ENCODE results near the gene PPHLN1. TPM values are rescaled to one million over a fixed set of nuclear protein-coding genes. Genes with fewer than 3 reads are reported as not detected.
"Not testable (repeated sequence)": the region's sequence is repeated elsewhere in the genome, so short reads cannot be mapped to it uniquely, and the experiment has no call there.

The PPHLN1 gene
- total RNA-seq, 1 experiment from 2014 or later: 118 TPM

- Histone ChIP-seq H3K27me3 (no peaks in the 10 kb centered on the region), H3K9me3 (replicated peaks) (no peaks in the 10 kb centered on the region), H3K27ac (no peak overlapping the region), H3K4me3 (no peak overlapping the region), H3K4me1 (no peaks in the 10 kb centered on the region), H3K36me3 (peaks cover 27% of the 10 kb centered on the region)
- no peak for DNase-seq
These were observed 12.3 kb downstream of the PPHLN1 start for GRCh38 chr12:42338280-42338679.

GRCh38 chr12:42342028-42342427 is 16.1 kb downstream of the PPHLN1 start:
- Histone ChIP-seq H3K4me1 (peaks cover 12% of the 10 kb centered on the region), H3K36me3 (peaks cover 28% of the 10 kb centered on the region), H3K27me3 (no peaks in the 10 kb centered on the region), H3K4me3 (no peak overlapping the region), H3K9me3 (replicated peaks) (no peaks in the 10 kb centered on the region), H3K27ac (no peak overlapping the region)
- DNase-seq: no peak

- no peak for DNase-seq
- Histone ChIP-seq H3K4me1 (peaks cover 12% of the 10 kb centered on the region), H3K36me3 (peaks cover 33% of the 10 kb centered on the region), H3K9me3 (replicated peaks) (no peaks in the 10 kb centered on the region), H3K27me3 (no peaks in the 10 kb centered on the region), H3K27ac (no peak overlapping the region), H3K4me3 (no peak overlapping the region)
These were observed 17.8 kb downstream of the PPHLN1 start for GRCh38 chr12:42343721-42344120.

- Histone ChIP-seq H3K27me3 (no peaks in the 10 kb centered on the region), H3K4me3 (no peak overlapping the region), H3K9me3 (replicated peaks) (0 out of 2 replicates have a peak, but pooled peaks cover 3% of the 10 kb centered on the region), H3K4me1 (peaks cover 12% of the 10 kb centered on the region), H3K36me3 (peaks cover 40% of the 10 kb centered on the region), H3K27ac (no peak overlapping the region)
- peak in 1 of 2 experiments; percentile 50 for DNase-seq
These were observed 20.5 kb downstream of the PPHLN1 start for GRCh38 chr12:42346403-42347002.

- not testable (repeated sequence) for H3K4me3 ChIP-seq; H3K27me3 ChIP-seq; H3K27ac ChIP-seq; H3K9me3 ChIP-seq (replicated peaks); DNase-seq
- Histone ChIP-seq H3K36me3 (peaks cover 50% of the 10 kb centered on the region), H3K4me1 (peaks cover 12% of the 10 kb centered on the region)
These were observed 23.4 kb downstream of the PPHLN1 start for GRCh38 chr12:42349119-42350020.

- not testable (repeated sequence) for H3K27ac ChIP-seq; H3K4me3 ChIP-seq; H3K9me3 ChIP-seq (replicated peaks); DNase-seq; H3K27me3 ChIP-seq
- peaks cover 12% of the 10 kb centered on the region for H3K4me1 ChIP-seq
- H3K36me3 ChIP-seq: peaks cover 53% of the 10 kb centered on the region
These were observed 24.0 kb downstream of the PPHLN1 start for GRCh38 chr12:42350021-42350407.

GRCh38 chr12:42356344-42356743 is 30.4 kb downstream of the PPHLN1 start:
- H3K27ac ChIP-seq: no peak overlapping the region
- no peak for DNase-seq
- H3K4me1 ChIP-seq: no peaks in the 10 kb centered on the region
- no peaks in the 10 kb centered on the region for H3K27me3 ChIP-seq
- H3K9me3 ChIP-seq (replicated peaks): no peaks in the 10 kb centered on the region
- no peak overlapping the region for H3K4me3 ChIP-seq
- peaks cover 69% of the 10 kb centered on the region for H3K36me3 ChIP-seq

GRCh38 chr12:42360747-42361403 is 34.9 kb downstream of the PPHLN1 start:
- Histone ChIP-seq H3K36me3 (peaks cover 41% of the 10 kb centered on the region), H3K27ac (no peak overlapping the region), H3K4me1 (no peaks in the 10 kb centered on the region), H3K9me3 (replicated peaks) (no peaks in the 10 kb centered on the region), H3K27me3 (no peaks in the 10 kb centered on the region), H3K4me3 (no peak overlapping the region)
- no peak for DNase-seq

- H3K27me3 ChIP-seq: no peaks in the 10 kb centered on the region
- H3K4me3 ChIP-seq: no peak overlapping the region
- no peaks in the 10 kb centered on the region for H3K9me3 ChIP-seq (replicated peaks)
- H3K4me1 ChIP-seq: no peaks in the 10 kb centered on the region
- no peak overlapping the region for H3K27ac ChIP-seq
- peaks cover 29% of the 10 kb centered on the region for H3K36me3 ChIP-seq
- DNase-seq: no peak
These were observed 36.1 kb downstream of the PPHLN1 start for GRCh38 chr12:42361909-42362646.

- H3K4me3 ChIP-seq: no peak overlapping the region
- no peak for DNase-seq
- no peaks in the 10 kb centered on the region for H3K4me1 ChIP-seq
- no peak overlapping the region for H3K27ac ChIP-seq
- H3K27me3 ChIP-seq: no peaks in the 10 kb centered on the region
- peaks cover 22% of the 10 kb centered on the region for H3K36me3 ChIP-seq
- no peaks in the 10 kb centered on the region for H3K9me3 ChIP-seq (replicated peaks)
These were observed 36.8 kb downstream of the PPHLN1 start for GRCh38 chr12:42362647-42363260.

- Histone ChIP-seq H3K9me3 (replicated peaks) (no peaks in the 10 kb centered on the region), H3K4me1 (no peaks in the 10 kb centered on the region), H3K4me3 (no peak overlapping the region), H3K36me3 (peaks cover 10% of the 10 kb centered on the region; the same call in 1 of the 2 replicates), H3K27ac (no peak overlapping the region), H3K27me3 (no peaks in the 10 kb centered on the region)
- no peak for DNase-seq
These were observed 38.7 kb downstream of the PPHLN1 start for GRCh38 chr12:42364692-42365091.

GRCh38 chr12:42365486-42365885 is 39.5 kb downstream of the PPHLN1 start:
- Histone ChIP-seq H3K4me1 (no peaks in the 10 kb centered on the region), H3K9me3 (replicated peaks) (no peaks in the 10 kb centered on the region), H3K27ac (no peak overlapping the region), H3K27me3 (no peaks in the 10 kb centered on the region), H3K36me3 (peaks cover 10% of the 10 kb centered on the region; the same call in 1 of the 2 replicates), H3K4me3 (no peak overlapping the region)
- no peak for DNase-seq

GRCh38 chr12:42370013-42370412 is 44.0 kb downstream of the PPHLN1 start:
- H3K9me3 ChIP-seq (replicated peaks): no peaks in the 10 kb centered on the region

GRCh38 chr12:42372154-42372791 is 46.3 kb downstream of the PPHLN1 start:
- DNase-seq: peak; percentile 47 to 88
- no peaks in the 10 kb centered on the region for H3K4me1 ChIP-seq
- H3K4me3 ChIP-seq: no peak overlapping the region
- peaks cover 14% of the 10 kb centered on the region for H3K36me3 ChIP-seq
- no peaks in the 10 kb centered on the region for H3K27me3 ChIP-seq
- H3K9me3 ChIP-seq (replicated peaks): no peaks in the 10 kb centered on the region
- H3K27ac ChIP-seq: no peak overlapping the region

More at GRCh38 chr12:42370013-42370412, 44.0 kb downstream of the PPHLN1 start:
- DNase-seq: no peak
- Histone ChIP-seq H3K4me3 (no peak overlapping the region), H3K27me3 (no peaks in the 10 kb centered on the region), H3K27ac (no peak overlapping the region), H3K4me1 (no peaks in the 10 kb centered on the region), H3K36me3 (0 out of 2 replicates have a peak, but pooled peaks cover 2% of the 10 kb centered on the region)

Data from SJCRH30 (cell line).